Measurements from ENCODE around the gene ZNF471. TPM values are rescaled to one million over a fixed set of nuclear protein-coding genes. Genes with fewer than 3 reads are reported as not detected.

ZNF471 gene
- total RNA-seq, 6 experiments from 2014 or later = 1.1 to 3.6 (median 2.2) TPM

DNA sequence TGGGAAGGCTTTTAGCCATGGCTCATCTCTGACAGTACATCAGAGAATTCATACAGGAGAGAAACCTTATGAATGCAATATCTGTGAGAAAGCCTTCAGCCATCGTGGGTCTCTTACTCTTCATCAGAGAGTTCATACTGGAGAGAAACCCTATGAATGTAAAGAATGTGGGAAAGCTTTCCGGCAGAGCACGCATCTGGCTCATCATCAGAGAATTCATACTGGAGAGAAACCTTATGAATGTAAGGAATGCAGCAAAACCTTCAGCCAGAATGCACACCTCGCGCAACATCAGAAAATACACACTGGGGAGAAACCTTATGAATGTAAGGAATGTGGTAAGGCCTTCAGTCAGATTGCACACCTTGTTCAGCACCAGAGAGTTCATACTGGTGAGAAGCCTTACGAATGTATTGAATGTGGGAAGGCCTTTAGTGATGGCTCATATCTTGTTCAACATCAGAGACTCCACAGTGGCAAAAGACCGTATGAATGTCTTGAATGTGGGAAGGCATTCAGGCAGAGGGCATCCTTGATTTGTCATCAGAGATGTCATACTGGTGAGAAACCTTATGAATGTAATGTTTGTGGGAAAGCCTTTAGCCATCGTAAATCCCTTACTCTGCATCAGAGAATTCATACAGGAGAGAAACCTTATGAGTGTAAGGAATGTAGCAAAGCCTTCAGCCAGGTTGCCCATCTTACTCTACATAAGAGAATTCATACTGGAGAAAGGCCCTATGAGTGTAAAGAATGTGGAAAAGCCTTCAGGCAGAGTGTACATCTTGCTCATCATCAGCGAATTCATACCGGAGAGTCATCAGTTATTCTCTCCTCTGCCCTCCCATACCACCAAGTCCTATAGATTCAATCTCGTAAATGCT, 70.3 kb downstream of the ZNF471 start:
- DNase-seq (no peak), ATAC-seq (no peak)
- no peak overlapping the region for H3K4me3 ChIP-seq
- WGBS (ENCODE audit: insufficient coverage, low coverage, low lambda C conversion rate, missing lambda C conversion rate) = 91% methylated on average over 9 of the region's 11 CpGs
- H3K27me3 ChIP-seq = no peaks in the 10 kb centered on the region
- no peak overlapping the region for H3K27ac ChIP-seq
- peaks cover 5 to 97% (median 61%) of the 10 kb centered on the region in 4 donors for H3K9me3 ChIP-seq
- intact Hi-C loops (cut with DNase I) = no loop called here
- peaks cover 0 to 33% (median 3%) of the 10 kb centered on the region in 4 donors for H3K36me3 ChIP-seq
- no peaks in the 10 kb centered on the region for H3K4me1 ChIP-seq
- no peak for TF ChIP-seq CTCF (IDR thresholded peaks at IDR 0.05)
- no peak for TF ChIP-seq POLR2A (IDR thresholded peaks at IDR 0.05)

Other genes starting within 250 kb of the ZNF471 start
- not detected for gene EDDM13, start 235.1 kb upstream of the ZNF471 start, total RNA-seq
- gene ZSCAN5A, start 193.0 kb upstream of the ZNF471 start, total RNA-seq = 1 to 10 TPM; 2.3 to 7.9 (median 3.7) TPM
- 1 to 10 TPM in 4 of 6 experiments, under 1 TPM in 2; 0.80 to 2.8 (median 1.5) TPM for gene ZNF582, start 114.3 kb upstream of the ZNF471 start, total RNA-seq
- 1 to 10 TPM in 3 of 6 experiments, under 1 TPM in 3; 0.50 to 2.9 (median 1.3) TPM for gene ZNF583, start 103.5 kb upstream of the ZNF471 start, total RNA-seq
- 1 to 10 TPM in 1 of 6 experiments, under 1 TPM in 5; 0.56 to 2.0 (median 0.69) TPM for gene ZNF667, start 30.5 kb upstream of the ZNF471 start, total RNA-seq
- 1 to 10 TPM in 1 of 6 experiments, under 1 TPM in 5; 0.53 to 2.6 (median 0.77) TPM for gene ZFP28, start 31.1 kb downstream of the ZNF471 start, total RNA-seq
- gene ZNF470, start 59.6 kb downstream of the ZNF471 start, total RNA-seq = 1 to 10 TPM; 1.2 to 5.7 (median 2.9) TPM
- 1 to 10 TPM in 4 of 6 experiments, under 1 TPM in 2; 0.90 to 2.8 (median 1.5) TPM for gene ZNF71, start 87.4 kb downstream of the ZNF471 start, total RNA-seq
- not detected for gene SMIM17, start 135.3 kb downstream of the ZNF471 start, total RNA-seq
- gene ZNF835, start 163.9 kb downstream of the ZNF471 start, total RNA-seq = 1 to 10 TPM in 1 of 6 experiments, under 1 TPM in 5; 0.15 to 1.3 (median 0.53) TPM

Measured in right lobe of liver (tissue), 6 donors.